ENCODE results near the gene DTX3.
"Not testable (repeated sequence)": the region's sequence is repeated elsewhere in the genome, so short reads cannot be mapped to it uniquely, and the experiment has no call there.

DTX3 gene

DNA sequence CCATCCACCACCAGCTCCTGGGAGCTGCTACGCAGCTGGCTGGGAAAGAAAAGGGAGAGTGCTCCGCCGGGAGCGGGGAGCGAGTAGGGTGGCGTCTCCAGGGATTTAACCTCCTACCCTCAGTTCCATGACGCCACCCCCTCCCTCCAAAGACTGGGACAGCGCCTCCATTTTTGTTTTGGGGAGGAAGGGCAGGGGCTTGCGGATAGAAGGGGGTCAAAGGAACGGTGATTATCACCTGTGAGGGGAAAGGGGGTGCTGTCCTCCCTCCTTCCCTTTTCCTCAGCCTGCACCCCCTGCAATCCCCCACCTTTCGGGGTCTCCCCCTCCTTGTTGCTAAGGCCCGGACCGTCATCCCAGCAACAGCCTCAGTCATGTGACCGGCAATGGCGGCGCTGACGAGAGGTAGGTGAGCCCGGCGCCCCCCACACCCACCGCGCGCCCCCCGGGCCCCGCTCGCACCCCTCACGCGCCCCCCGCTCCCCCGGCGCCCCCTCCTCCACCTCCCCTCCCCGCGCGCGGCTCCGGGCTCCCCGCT, at the start of gene DTX3:
Gene DTX3 (plus strand): TSS at position 371 of the 538 bp plus-strand sequence. CDS start 1,694 bp downstream, outside the sequence.
- DNase-seq: peak; percentile 73

DNA sequence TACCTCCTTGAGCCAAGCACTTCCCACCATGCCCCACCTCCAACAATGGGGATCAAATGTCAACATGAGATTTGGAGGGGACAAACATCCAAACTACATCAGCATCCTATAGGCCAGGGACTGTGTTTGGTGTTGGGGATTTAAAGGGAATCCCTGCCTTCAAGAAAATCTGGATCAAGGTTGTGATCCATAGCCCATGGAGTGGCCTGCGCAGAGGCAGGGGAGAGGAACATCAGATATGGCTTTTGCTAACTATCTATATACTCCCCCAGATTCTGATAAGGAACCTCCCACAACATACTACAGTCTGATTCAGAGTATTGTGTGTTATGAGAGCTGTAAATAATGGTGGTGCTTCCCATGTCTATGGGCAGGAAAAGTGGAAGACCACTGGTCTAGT, 49.7 kb upstream of the DTX3 start:
- no peak for DNase-seq

- no peak for DNase-seq
Observed at GRCh38 chr12:57558864-57559263, 45.8 kb upstream of the DTX3 start.

DNA sequence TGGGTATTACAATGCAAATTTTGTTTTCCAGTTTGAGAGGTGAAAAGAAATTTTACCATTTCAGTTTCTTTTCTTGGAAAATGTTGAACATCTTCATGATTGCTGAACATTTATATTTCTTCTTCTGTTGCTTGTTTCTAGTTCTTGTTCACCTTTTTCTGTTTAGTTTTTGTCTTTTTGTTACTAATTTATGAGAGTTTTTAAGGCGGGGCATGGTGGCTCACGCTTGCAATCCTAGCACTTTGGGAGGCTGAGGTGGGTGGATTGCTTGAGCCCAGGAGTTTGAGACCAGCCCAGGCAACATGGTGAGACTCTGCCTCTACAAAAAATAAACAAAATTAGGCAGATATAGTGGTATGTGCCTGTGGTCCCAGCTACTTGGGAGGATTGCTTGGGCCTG, 44.1 kb upstream of the DTX3 start:
- no peak for DNase-seq

- DNase-seq: not testable (repeated sequence)
Observed at GRCh38 chr12:57561117-57561516, 43.5 kb upstream of the DTX3 start.

- no peak for DNase-seq
Observed at GRCh38 chr12:57563358-57563757, 41.3 kb upstream of the DTX3 start.

- DNase-seq: no peak
Observed at GRCh38 chr12:57564178-57564740, 40.4 kb upstream of the DTX3 start.

GRCh38 chr12:57568838-57569237, 35.8 kb upstream of the DTX3 start:
- no peak for DNase-seq

- DNase-seq: no peak
Observed at GRCh38 chr12:57569858-57570257, 34.8 kb upstream of the DTX3 start.

- DNase-seq: not testable (repeated sequence)
Observed at GRCh38 chr12:57570438-57570837, 34.2 kb upstream of the DTX3 start.

GRCh38 chr12:57571926-57572762, 32.5 kb upstream of the DTX3 start:
- no peak for DNase-seq

GRCh38 chr12:57574795-57575194, 29.8 kb upstream of the DTX3 start:
- no peak for DNase-seq

DNA sequence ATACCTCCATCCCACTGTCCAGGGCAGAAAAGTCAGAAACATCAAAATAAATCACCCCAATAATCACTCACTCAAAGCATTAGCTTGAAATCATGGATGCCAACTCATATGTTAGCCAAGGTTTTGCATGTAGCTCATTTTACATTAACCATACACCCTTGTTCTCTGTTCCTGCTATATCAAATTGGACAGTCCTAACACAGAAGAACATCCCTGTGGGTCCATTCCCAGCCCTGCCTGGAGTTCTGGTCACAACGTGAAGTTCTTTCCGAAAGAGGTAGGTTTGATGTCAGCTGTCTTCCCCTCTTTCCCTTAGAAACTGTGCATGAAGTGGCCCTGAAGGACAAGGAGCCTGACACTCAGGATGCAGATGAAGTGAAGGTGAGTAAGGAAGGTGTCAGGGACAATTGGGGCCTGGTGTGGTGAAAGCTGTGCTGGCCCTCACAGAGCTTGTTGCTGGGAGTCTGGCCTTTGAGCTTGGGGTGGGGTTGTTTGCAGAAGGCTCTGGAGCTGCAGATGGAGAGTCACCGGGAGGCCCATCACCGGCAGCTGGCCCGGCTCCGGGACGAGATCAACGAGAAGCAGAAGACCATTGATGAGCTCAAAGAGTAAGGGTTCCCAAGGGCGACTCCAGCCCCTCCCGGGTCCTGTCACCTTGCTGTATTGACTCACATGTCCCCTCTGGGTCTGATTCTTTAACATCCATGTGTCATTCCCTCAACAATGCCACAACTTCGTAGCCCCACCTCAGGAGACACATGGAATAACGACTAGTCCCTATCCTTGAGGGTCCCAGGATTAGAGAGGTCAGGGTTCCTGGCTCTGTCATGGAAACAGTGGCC, 28.6 kb upstream of the DTX3 start:
- no peak for DNase-seq

DNA sequence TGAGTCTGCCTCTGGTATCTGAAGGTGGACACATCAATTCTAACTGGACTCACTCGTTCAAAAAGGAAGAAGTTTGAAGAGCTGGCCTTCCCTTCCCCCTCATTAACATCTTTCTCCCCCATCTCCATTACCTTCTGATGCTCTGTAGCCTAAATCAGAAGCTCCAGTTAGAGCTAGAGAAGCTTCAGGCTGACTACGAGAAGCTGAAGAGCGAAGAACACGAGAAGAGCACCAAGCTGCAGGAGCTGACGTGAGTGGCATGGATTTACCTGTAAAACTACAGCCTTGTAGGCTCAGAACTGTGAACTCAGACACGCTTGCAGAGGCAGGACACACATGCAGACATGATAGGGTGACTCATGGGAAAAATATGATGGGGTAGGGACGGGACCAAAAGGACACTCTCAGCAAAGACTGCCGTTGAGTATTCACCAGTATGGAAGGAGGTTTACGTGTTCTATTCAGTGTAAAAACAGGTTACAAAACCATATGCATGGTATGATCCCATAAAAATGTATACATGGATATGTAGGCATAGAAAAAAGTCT, 27.9 kb upstream of the DTX3 start:
- DNase-seq: no peak

DNA sequence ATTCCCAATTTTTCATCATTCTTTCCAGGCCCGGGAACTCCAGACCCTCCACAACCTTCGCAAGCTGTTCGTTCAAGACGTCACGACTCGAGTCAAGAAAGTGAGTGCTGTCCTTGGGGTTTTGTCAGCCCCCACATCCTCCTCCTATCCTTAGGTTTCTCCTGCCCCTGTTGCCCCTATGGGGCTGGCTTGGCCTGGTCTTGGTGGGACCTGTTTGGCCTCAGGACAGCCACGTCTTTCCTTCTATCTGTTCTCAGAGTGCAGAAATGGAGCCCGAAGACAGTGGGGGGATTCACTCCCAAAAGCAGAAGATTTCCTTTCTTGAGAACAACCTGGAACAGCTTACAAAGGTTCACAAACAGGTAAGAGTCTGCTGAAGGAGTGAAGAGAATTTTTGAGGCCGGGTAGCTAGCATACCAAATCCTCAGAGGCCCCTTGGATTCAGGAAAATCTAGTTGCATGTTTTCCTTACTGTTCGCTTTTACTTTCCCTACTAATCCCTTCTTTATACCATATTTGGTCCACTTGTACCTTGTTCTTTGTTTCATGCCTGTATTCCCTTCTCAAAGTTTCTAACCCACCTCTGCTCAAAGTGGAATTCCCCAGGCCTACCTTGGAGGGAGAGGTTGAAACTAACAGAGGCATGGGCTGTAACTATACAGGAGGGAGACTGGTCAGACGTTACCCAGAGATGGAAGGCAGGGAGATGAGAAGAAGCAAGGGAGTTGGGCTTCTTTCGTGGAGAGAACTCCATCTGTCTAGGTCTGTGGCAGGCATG, 26.5 kb upstream of the DTX3 start:
- DNase-seq: no peak

- DNase-seq: no peak
Observed at GRCh38 chr12:57579011-57579410, 25.6 kb upstream of the DTX3 start.

DNA sequence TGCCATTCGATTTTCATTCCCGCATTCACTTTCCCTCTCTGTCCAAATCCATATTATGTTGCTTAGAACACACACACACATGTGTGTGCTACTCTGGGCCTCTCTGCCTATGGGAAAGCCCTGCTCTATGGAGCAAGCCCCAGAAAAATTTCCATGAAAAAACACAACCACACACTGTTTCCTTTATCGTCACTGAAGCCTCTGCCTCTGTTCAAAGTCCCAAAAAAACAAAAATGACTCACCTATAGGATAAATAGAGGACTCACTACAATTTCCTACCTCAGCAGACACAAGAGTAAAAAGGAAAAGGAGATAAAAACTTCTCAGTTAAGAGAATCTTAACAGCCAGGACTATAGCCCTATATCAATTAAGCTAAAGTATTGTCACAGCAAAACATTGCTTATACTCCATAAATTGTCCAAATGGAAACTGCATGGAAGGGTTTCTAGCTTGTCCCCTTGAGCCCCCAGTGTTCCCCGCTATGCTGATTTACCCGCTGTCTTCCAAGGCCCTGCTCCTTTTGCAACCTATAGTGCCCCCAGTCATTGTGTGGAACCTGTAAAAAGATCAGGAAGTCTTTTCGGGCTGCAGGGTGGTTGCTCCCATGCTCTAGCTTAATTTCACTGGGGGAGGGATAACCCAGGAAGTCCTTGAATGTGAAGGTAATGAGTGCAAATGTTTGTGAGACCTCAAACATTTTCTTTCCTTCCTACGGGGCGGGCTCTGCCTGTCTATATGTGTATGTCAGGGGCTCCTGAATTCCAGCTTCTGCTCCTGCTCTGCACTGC, 24.8 kb upstream of the DTX3 start:
- no peak for DNase-seq

GRCh38 chr12:57580466-57580795, 24.2 kb upstream of the DTX3 start:
- DNase-seq: no peak

- no peak for DNase-seq
Observed at GRCh38 chr12:57581802-57582201, 22.8 kb upstream of the DTX3 start.

- DNase-seq: no peak
Observed at GRCh38 chr12:57582440-57582839, 22.2 kb upstream of the DTX3 start.

DNA sequence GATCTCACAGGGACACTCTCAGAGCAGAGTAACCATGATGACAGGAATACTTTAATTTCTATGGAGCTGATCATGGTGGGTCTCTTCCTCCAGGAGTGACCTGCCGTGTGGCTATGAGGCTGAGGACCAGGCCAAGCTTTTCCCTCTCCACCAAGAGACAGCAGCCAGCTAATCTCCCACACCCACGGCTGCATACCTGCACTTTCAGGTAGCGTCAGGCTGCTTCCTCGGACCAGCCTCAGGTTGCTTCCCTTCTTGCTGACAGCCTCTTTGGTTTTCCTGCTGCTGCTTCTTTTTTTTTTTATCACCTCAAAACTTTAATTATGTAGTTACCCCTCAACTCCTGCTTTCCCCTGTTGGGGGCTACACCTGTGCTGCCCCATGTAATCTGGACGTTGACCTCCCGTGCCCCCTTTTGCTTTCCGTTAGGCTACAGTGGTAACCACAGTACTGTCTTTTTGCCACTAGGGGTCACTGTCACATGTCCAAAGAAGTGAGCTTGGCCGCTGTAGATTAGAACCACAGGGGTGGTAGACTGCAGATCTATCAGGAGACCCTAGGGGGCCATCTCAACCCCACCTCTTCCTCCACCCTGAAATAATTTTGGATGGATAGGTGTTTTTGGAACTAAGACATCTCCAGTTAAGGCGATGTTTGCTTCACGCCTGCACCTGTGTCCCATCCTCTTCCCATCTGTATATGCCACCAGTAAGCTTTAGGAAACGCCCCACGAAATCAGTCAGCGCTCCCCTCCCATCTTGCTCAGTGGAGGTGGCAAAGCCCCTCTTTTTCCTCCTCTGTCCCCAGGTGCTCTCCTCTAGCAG, 21.4 kb upstream of the DTX3 start:
- peak; percentile 91 for DNase-seq
